ENCODE measurements around the gene CDH23. TPM values are rescaled to one million over a fixed set of nuclear protein-coding genes. Genes with fewer than 3 reads are reported as not detected.

The CDH23 gene
- polyA plus RNA-seq, 4 donors, result 0.60 to 2.9 (median 1.5) TPM

GRCh38 chr10:71611131-71611530, 214.4 kb downstream of the CDH23 start:
- no peak for DNase-seq (ENCODE audit: low read depth in 4 of 4, low spot score in 3 of 4)

- no peak for DNase-seq (ENCODE audit: low read depth in 4 of 4, low spot score in 3 of 4)
Observed at GRCh38 chr10:71611709-71612422, 215.1 kb downstream of the CDH23 start.

- DNase-seq (ENCODE audit: low read depth in 4 of 4, low spot score in 3 of 4), result no peak
Observed at GRCh38 chr10:71613261-71613777, 216.6 kb downstream of the CDH23 start.

- no peak for DNase-seq (ENCODE audit: low read depth in 4 of 4, low spot score in 3 of 4)
Observed at GRCh38 chr10:71613877-71614276, 217.2 kb downstream of the CDH23 start.

- no peak for DNase-seq (ENCODE audit: low read depth in 4 of 4, low spot score in 3 of 4)
Observed at GRCh38 chr10:71614946-71615345, 218.2 kb downstream of the CDH23 start.

GRCh38 chr10:71615538-71616329, 219.0 kb downstream of the CDH23 start:
- no peak for DNase-seq (ENCODE audit: low read depth in 4 of 4, low spot score in 3 of 4)

GRCh38 chr10:71616817-71617654, 220.3 kb downstream of the CDH23 start:
- DNase-seq (ENCODE audit: low read depth in 4 of 4, low spot score in 3 of 4), result no peak

- no peak for DNase-seq (ENCODE audit: low read depth in 4 of 4, low spot score in 3 of 4)
Observed at GRCh38 chr10:71618176-71618575, 221.5 kb downstream of the CDH23 start.

GRCh38 chr10:71618598-71618997, 221.9 kb downstream of the CDH23 start:
- DNase-seq (ENCODE audit: low read depth in 4 of 4, low spot score in 3 of 4), result no peak

- DNase-seq (ENCODE audit: low read depth in 4 of 4, low spot score in 3 of 4), result no peak
Observed at GRCh38 chr10:71620642-71621041, 223.9 kb downstream of the CDH23 start.

- DNase-seq (ENCODE audit: low read depth in 4 of 4, low spot score in 3 of 4), result no peak
Observed at GRCh38 chr10:71621231-71622153, 224.8 kb downstream of the CDH23 start.

GRCh38 chr10:71622154-71622526, 225.4 kb downstream of the CDH23 start:
- DNase-seq (ENCODE audit: low read depth in 4 of 4, low spot score in 3 of 4), result no peak

GRCh38 chr10:71622616-71623015, 225.9 kb downstream of the CDH23 start:
- DNase-seq (ENCODE audit: low read depth in 4 of 4, low spot score in 3 of 4), result no peak

- no peak for DNase-seq (ENCODE audit: low read depth in 4 of 4, low spot score in 3 of 4)
Observed at GRCh38 chr10:71623098-71623985, 226.6 kb downstream of the CDH23 start.

- no peak for DNase-seq (ENCODE audit: low read depth in 4 of 4, low spot score in 3 of 4)
Observed at GRCh38 chr10:71623986-71624291, 227.2 kb downstream of the CDH23 start.

GRCh38 chr10:71625445-71626175, 228.9 kb downstream of the CDH23 start:
- no peak for DNase-seq (ENCODE audit: low read depth in 4 of 4, low spot score in 3 of 4)

- no peak for DNase-seq (ENCODE audit: low read depth in 4 of 4, low spot score in 3 of 4)
Observed at GRCh38 chr10:71627230-71627939, 230.7 kb downstream of the CDH23 start.

GRCh38 chr10:71627956-71628355, 231.2 kb downstream of the CDH23 start:
- DNase-seq (ENCODE audit: low read depth in 4 of 4, low spot score in 3 of 4), result no peak
